GM12878 (cell line): Measurements from ENCODE around the gene NHERF1. TPM values are rescaled to one million over a fixed set of nuclear protein-coding genes. Genes with fewer than 3 reads are reported as not detected.

ENCODE experiments used
- ATAC-seq: fragments of 200-7000 bp; cut with Tn5 transposase; 3 replicates; pipeline ENCODE4 v1.9.1; 2020; ENCODE audit warnings: mild to moderate bottlenecking, moderate library complexity
- BruUV-seq: library from RNA; stranded (reverse); fragments of 400-500 nt; replicated peaks from 2 replicates; lab custom pipeline; 2021; lab: Mats Ljungman, UMichigan
- CTCF ChIA-PET: fragments of 300-600 bp; sonication (Branson Sonifier 250); formaldehyde crosslinking; extraction: SDS; loops from one replicate; lab custom pipeline; 2021; ENCODE audit warnings: inconsistent platforms; lab: Yijun Ruan, JAX
- POLR2A ChIA-PET: fragments of 350-600 bp; formaldehyde crosslinking; extraction: SDS; loops from one replicate; lab custom pipeline; 2021; ENCODE audit warnings: inconsistent platforms; lab: Charles Lee
- RAD21 ChIA-PET: fragments of 300-600 bp; sonication (Branson Sonifier 250); formaldehyde crosslinking; loops from one replicate; lab custom pipeline; 2023; ENCODE audit warnings: antibody characterized with exemption; ENCODE audit not compliant: unreplicated experiment; lab: Charles Lee
- SMC1A ChIA-PET: fragments of 300-600 bp; sonication (Branson Sonifier 250); formaldehyde crosslinking; loops from one replicate; lab custom pipeline; 2023; ENCODE audit not compliant: unreplicated experiment, uncharacterized antibody; lab: Charles Lee
- DNase-seq: peaks from one replicate; pipeline ENCODE4 v3.0.0-alpha.2; 2011; ENCODE audit warnings: low read depth, low spot score
- FAIRE-seq: peaks from 3 replicates; lab custom pipeline; 2011; peaks lifted over from hg19 to GRCh38; lab: Jason Lieb, UNC
- H2AFZ ChIP-seq: 2 replicates; pipeline ENCODE4 v1.6.0; 2011; ENCODE audit warnings: low read depth, low read length, control low read depth; ENCODE audit not compliant: control insufficient read depth
- H3K27ac ChIP-seq: 2 replicates; pipeline ENCODE4 v1.5.1; 2011; ENCODE audit warnings: control low read depth; ENCODE audit not compliant: control insufficient read depth, insufficient read depth
- H3K27me3 ChIP-seq, 2 experiments: replicated peaks in 1 of 2; 2 replicates each; pipeline versions ENCODE4 v1.6.0 to v1.6.1; 2011; ENCODE audit warnings: low read length in 1 of 2; ENCODE audit not compliant: control insufficient read depth in 2 of 2, insufficient read depth in 2 of 2
- H3K36me3 ChIP-seq, 2 experiments: 2 replicates each; pipeline ENCODE4 v1.5.1; 2011; ENCODE audit warnings: low read length in 1 of 2; ENCODE audit not compliant: control insufficient read depth in 2 of 2, insufficient read depth in 2 of 2
- H3K4me1 ChIP-seq: 2 replicates; pipeline ENCODE4 v1.6.1; 2011; ENCODE audit warnings: mild to moderate bottlenecking, low read length, moderate library complexity, mixed read lengths; ENCODE audit not compliant: control insufficient read depth, insufficient read depth
- H3K4me2 ChIP-seq: 2 replicates; pipeline ENCODE4 v1.6.0; 2011; ENCODE audit warnings: control low read depth; ENCODE audit not compliant: control insufficient read depth, insufficient read depth
- H3K4me3 ChIP-seq: fragments of 200-600 bp; sonication (generic); 2 replicates; pipeline ENCODE4 v1.5.1; 2016
- H3K79me2 ChIP-seq: 2 replicates; pipeline ENCODE4 v1.6.0; 2011; ENCODE audit warnings: low read length; ENCODE audit not compliant: control insufficient read depth, insufficient read depth
- H3K9ac ChIP-seq: 2 replicates; pipeline ENCODE4 v1.8.0; 2011; ENCODE audit warnings: low read length, control low read depth, mixed read lengths; ENCODE audit not compliant: control insufficient read depth, insufficient read depth
- H3K9me3 ChIP-seq: replicated peaks from 3 replicates; pipeline ENCODE4 v1.5.1; 2011; ENCODE audit warnings: mild to moderate bottlenecking, low read length; ENCODE audit not compliant: control insufficient read depth, insufficient read depth
- H4K20me1 ChIP-seq: 2 replicates; pipeline ENCODE4 v1.6.0; 2011; ENCODE audit not compliant: control insufficient read depth, insufficient read depth
- BACH1 ChIP-seq: fragments of 450-650 bp; IDR thresholded peaks from 2 replicates; pipeline ENCODE4 v1.6.1; 2017; ENCODE audit warnings: mild to moderate bottlenecking, borderline replicate concordance
- NR2C1 ChIP-seq: fragments of 450-650 bp; IDR thresholded peaks from 2 replicates; pipeline ENCODE4 v1.6.1; 2017; ENCODE audit warnings: antibody characterized with exemption, mild to moderate bottlenecking, moderate library complexity
- RAD51 ChIP-seq: fragments of 450-650 bp; IDR thresholded peaks from 2 replicates; pipeline ENCODE4 v1.6.1; 2016; ENCODE audit warnings: moderate library complexity, mild to moderate bottlenecking, inconsistent platforms
- RBBP5 ChIP-seq: fragments of 200-600 bp; sonication (generic); conservative IDR thresholded peaks from 2 replicates; pipeline ENCODE4 v1.6.1; 2016
- RELB ChIP-seq: fragments of 450-650 bp; IDR thresholded peaks from 2 replicates; pipeline ENCODE4 v1.6.1; 2017; ENCODE audit warnings: low read depth, mild to moderate bottlenecking, moderate library complexity
- SRF ChIP-seq, 2 experiments: IDR thresholded peaks; 2 replicates each; pipeline ENCODE4 v1.6.1; 2011; ENCODE audit warnings: low read depth in 2 of 2, low read length in 2 of 2, mild to moderate bottlenecking in 1 of 2, moderate library complexity in 1 of 2
- SUPT20H ChIP-seq: IDR thresholded peaks from 2 replicates; pipeline ENCODE4 v1.6.1; 2011; ENCODE audit warnings: low read depth, mild to moderate bottlenecking, low read length, moderate library complexity, borderline replicate concordance; ENCODE audit not compliant: control insufficient read depth
- WGBS: methylation state at CpG from one replicate; pipeline ENCODE4 v1.1.6; 2016; ENCODE audit warnings: low lambda C conversion rate; ENCODE audit not compliant: insufficient replicate concordance, insufficient coverage; ENCODE audit errors: missing lambda C conversion rate; 5-methylcytosine and 5-hydroxymethylcytosine counted together
- in situ Hi-C: fragments of 300-500 bp; cut with MboI; formaldehyde crosslinking; loops from 9 replicates; pipeline ENCODE4 v1.14.3; 2018; ENCODE audit warnings: mixed read lengths
- intact Hi-C: fragments of 100-400 bp; cut with micrococcal nuclease; formaldehyde crosslinking; loops from one replicate; pipeline ENCODE4 v1.14.2; 2022; ENCODE audit not compliant: unreplicated experiment
- polyA plus RNA-seq, 11 experiments: library from polyadenylated mRNA; depleted of rRNA in 4 of 11; unstranded in 6 of 11; stranded (reverse) in 5 of 11; fragments of >200 nt; fragmentation: Nextera tagmentation in 4 of 11; fragmentation: Illumina TruSeq in 1 of 11; extraction: Ambion mirVana in 4 of 11; extraction: Trizol in 1 of 11; gene quantifications; 1 replicate in 1 of 11; 2 replicates in 10 of 11; pipeline versions ENCODE4 v1.2.1 to v1.2.3, GENCODE V29; 2011 to 2016; ENCODE audit warnings: inconsistent platforms in 2 of 11, missing spikeins in 2 of 11, low read depth in 1 of 11
- total RNA-seq, 4 experiments: library from RNA; depleted of rRNA in 3 of 4; stranded (reverse); fragments of >200 nt in 3 of 4; fragmentation: Illumina TruSeq in 1 of 4; extraction: Trizol in 1 of 4; gene quantifications; 2 replicates each; pipeline versions ENCODE4 v1.2.1 to v1.2.3, GENCODE V29; 2013 to 2021
- TF ChIP-seq, protein P1 (sequence below): fragments of 450-650 bp; formaldehyde crosslinking; IDR thresholded peaks from 2 replicates; pipeline ENCODE4 v1.4.0; 2022; ENCODE audit warnings: mild to moderate bottlenecking, moderate library complexity

NHERF1 gene
- total and polyA plus RNA-seq, 10 of the 15 experiments (the other 5 are each of a cell fraction or from before 2014, with no cell fraction given): 13.4 to 61.6 (median 39.0) TPM

DNA sequence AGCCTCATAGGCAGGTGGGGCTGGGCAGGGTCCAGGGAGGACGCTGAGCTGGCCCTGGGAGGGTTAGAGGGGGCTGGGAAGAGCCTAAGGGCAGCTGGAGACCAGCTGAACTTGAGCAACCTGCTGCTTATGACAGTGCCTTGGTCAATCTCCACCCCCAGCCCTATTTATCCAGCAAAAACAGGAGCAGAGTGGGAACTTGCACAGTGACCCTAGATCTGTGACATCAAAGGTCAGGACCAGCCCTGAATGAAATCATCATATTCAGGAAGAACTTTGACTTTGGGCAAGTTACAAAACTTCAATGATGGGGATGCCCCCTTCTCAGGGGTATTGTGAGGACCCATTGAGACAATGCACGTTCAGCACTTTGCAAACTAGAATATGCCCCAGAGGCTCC is 45.1 kb upstream of the NHERF1 start:
- ChIA-PET SMC1A (interaction anchor here (2.1 kb wide), 1 partner anchor 35 kb away, joined by 5 read pairs; no protein-coding TSS in a partner anchor), CTCF (interaction anchor here (2.7 kb wide), 1 partner anchor 45 kb away, joined by 9 read pairs; no protein-coding TSS in a partner anchor), RAD21 (no interaction called here), POLR2A (no interaction called here)
- H2AFZ ChIP-seq: no peak overlapping the region
- H3K27me3 ChIP-seq: peaks cover 0 to 2% of the 10 kb centered on the region in 2 experiments; a peak in 2 of 4 replicates
- no peak overlapping the region for H3K27ac ChIP-seq
- no peaks in the 10 kb centered on the region for H3K36me3 ChIP-seq
- H3K4me1 ChIP-seq: no peaks in the 10 kb centered on the region
- H3K9me3 ChIP-seq: no peaks in the 10 kb centered on the region
- no TSS peak for BruUV-seq
- H3K9ac ChIP-seq: no peak overlapping the region
- TF ChIP-seq RAD51 (no peak), BACH1 (no peak), RELB (no peak), SRF (IDR thresholded peaks at IDR 0.05; ENCODE audit: low read depth in 2 of 2, low read length in 2 of 2) (no peak), RBBP5 (no peak), SUPT20H (no peak), NR2C1 (no peak)
- TF ChIP-seq, protein P1, sequence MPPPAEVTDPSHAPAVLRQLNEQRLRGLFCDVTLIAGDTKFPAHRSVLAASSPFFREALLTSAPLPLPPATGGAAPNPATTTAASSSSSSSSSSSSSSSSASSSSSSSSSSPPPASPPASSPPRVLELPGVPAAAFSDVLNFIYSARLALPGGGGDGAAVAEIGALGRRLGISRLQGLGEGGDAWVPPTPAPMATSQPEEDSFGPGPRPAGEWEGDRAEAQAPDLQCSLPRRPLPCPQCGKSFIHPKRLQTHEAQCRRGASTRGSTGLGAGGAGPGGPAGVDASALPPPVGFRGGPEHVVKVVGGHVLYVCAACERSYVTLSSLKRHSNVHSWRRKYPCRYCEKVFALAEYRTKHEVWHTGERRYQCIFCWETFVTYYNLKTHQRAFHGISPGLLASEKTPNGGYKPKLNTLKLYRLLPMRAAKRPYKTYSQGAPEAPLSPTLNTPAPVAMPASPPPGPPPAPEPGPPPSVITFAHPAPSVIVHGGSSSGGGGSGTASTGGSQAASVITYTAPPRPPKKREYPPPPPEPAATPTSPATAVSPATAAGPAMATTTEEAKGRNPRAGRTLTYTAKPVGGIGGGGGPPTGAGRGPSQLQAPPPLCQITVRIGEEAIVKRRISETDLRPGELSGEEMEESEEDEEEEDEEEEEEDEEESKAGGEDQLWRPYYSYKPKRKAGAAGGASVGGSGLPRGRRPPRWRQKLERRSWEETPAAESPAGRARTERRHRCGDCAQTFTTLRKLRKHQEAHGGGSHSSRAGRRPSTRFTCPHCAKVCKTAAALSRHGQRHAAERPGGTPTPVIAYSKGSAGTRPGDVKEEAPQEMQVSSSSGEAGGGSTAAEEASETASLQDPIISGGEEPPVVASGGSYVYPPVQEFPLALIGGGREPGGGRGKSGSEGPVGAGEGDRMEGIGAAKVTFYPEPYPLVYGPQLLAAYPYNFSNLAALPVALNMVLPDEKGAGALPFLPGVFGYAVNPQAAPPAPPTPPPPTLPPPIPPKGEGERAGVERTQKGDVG (CRISPR knock-in tag): no peak
- no peak for FAIRE-seq
- H3K4me2 ChIP-seq: no peak overlapping the region
- ATAC-seq: no peak
- 0% methylated on average over 2 of the region's 2 CpGs for WGBS
- DNase-seq: no peak
- in situ Hi-C loops (no loop called here), intact Hi-C loops (no loop called here)
- no peak overlapping the region for H3K4me3 ChIP-seq
- H4K20me1 ChIP-seq: no peaks in the 10 kb centered on the region
- H3K79me2 ChIP-seq: no peaks in the 10 kb centered on the region
